ENCODE measurements around the gene MAPKAPK2.

Gene MAPKAPK2

GRCh38 chr1:206703661-206704060 lies 19.0 kb downstream of the MAPKAPK2 start:
- DNase-seq (ENCODE audit: low read depth in 2 of 2): peak in 1 of 2 donors; percentile 44

- DNase-seq (ENCODE audit: low read depth in 2 of 2): no peak
These were observed 19.5 kb downstream of the MAPKAPK2 start for GRCh38 chr1:206704226-206704625.

GRCh38 chr1:206705191-206705590 lies 20.5 kb downstream of the MAPKAPK2 start:
- DNase-seq (ENCODE audit: low read depth in 2 of 2): no peak

GRCh38 chr1:206705726-206706297 lies 21.1 kb downstream of the MAPKAPK2 start:
- no peak for DNase-seq (ENCODE audit: low read depth in 2 of 2)

- no peak for DNase-seq (ENCODE audit: low read depth in 2 of 2)
These were observed 21.6 kb downstream of the MAPKAPK2 start for GRCh38 chr1:206706298-206706791.

- DNase-seq (ENCODE audit: low read depth in 2 of 2): no peak
These were observed 22.2 kb downstream of the MAPKAPK2 start for GRCh38 chr1:206706806-206707366.

GRCh38 chr1:206708058-206708457 lies 23.4 kb downstream of the MAPKAPK2 start:
- DNase-seq (ENCODE audit: low read depth in 2 of 2): no peak

GRCh38 chr1:206708882-206709281 lies 24.2 kb downstream of the MAPKAPK2 start:
- no peak for DNase-seq (ENCODE audit: low read depth in 2 of 2)

- no peak for DNase-seq (ENCODE audit: low read depth in 2 of 2)
These were observed 24.6 kb downstream of the MAPKAPK2 start for GRCh38 chr1:206709322-206709721.

GRCh38 chr1:206709772-206710459 lies 25.2 kb downstream of the MAPKAPK2 start:
- DNase-seq (ENCODE audit: low read depth in 2 of 2): no peak

- no peak for DNase-seq (ENCODE audit: low read depth in 2 of 2)
These were observed 25.7 kb downstream of the MAPKAPK2 start for GRCh38 chr1:206710460-206710823.

- DNase-seq (ENCODE audit: low read depth in 2 of 2): no peak
These were observed 28.4 kb downstream of the MAPKAPK2 start for GRCh38 chr1:206713070-206713469.

GRCh38 chr1:206713910-206714312 lies 29.2 kb downstream of the MAPKAPK2 start:
- DNase-seq (ENCODE audit: low read depth in 2 of 2): no peak

- no peak for DNase-seq (ENCODE audit: low read depth in 2 of 2)
These were observed 29.8 kb downstream of the MAPKAPK2 start for GRCh38 chr1:206714331-206715058.

GRCh38 chr1:206715120-206715519 lies 30.4 kb downstream of the MAPKAPK2 start:
- DNase-seq (ENCODE audit: low read depth in 2 of 2): no peak

- no peak for DNase-seq (ENCODE audit: low read depth in 2 of 2)
These were observed 30.9 kb downstream of the MAPKAPK2 start for GRCh38 chr1:206715552-206716158.

- DNase-seq (ENCODE audit: low read depth in 2 of 2): no peak
These were observed 31.6 kb downstream of the MAPKAPK2 start for GRCh38 chr1:206716159-206716869.

GRCh38 chr1:206716870-206717673 lies 32.4 kb downstream of the MAPKAPK2 start:
- DNase-seq (ENCODE audit: low read depth in 2 of 2): no peak

- no peak for DNase-seq (ENCODE audit: low read depth in 2 of 2)
These were observed 32.9 kb downstream of the MAPKAPK2 start for GRCh38 chr1:206717674-206717989.

GRCh38 chr1:206719169-206719839 lies 34.6 kb downstream of the MAPKAPK2 start:
- DNase-seq (ENCODE audit: low read depth in 2 of 2): no peak

Data from stimulated activated CD8-positive, alpha-beta memory T cell treated with anti-CD3 and anti-CD28 coated beads, Interleukin-15, amount 100 ng/mL, for 4 hours (primary cell).